Tibial artery (tissue), 4 donors: ENCODE data around the gene RPGRIP1L.

Experiments used
- DNase-seq, 2 donors: peaks; one replicate each; pipeline ENCODE4 v3.0.0-alpha.2; 2019
- H3K27ac ChIP-seq, 2 donors: fragments of 200-600 bp; sonication (generic) in 1 of 2; 1 replicate in 1 of 2; 2 replicates in 1 of 2; pipeline ENCODE4 v1.5.1; 2018 to 2019; ENCODE audit warnings: mild to moderate bottlenecking in 1 of 2
- H3K27me3 ChIP-seq, 2 donors: fragments of 200-600 bp; sonication (generic) in 1 of 2; one replicate each; pipeline versions ENCODE4 v1.5.1 to v1.6.0; 2016 to 2019
- H3K36me3 ChIP-seq, 3 donors: fragments of 200-600 bp; sonication (generic) in 2 of 3; one replicate each; pipeline ENCODE4 v1.5.1; 2016 to 2019; ENCODE audit warnings: mild to moderate bottlenecking in 2 of 3
- H3K4me1 ChIP-seq, 4 donors: fragments of 200-600 bp; sonication (generic) in 2 of 4; 1 replicate in 3 of 4; 2 replicates in 1 of 4; pipeline ENCODE4 v1.5.1; 2016 to 2019
- H3K4me3 ChIP-seq, 2 donors: fragments of 200-600 bp; sonication (generic) in 1 of 2; 1 replicate in 1 of 2; 2 replicates in 1 of 2; pipeline ENCODE4 v1.5.1; 2018 to 2019; ENCODE audit warnings: mild to moderate bottlenecking in 2 of 2
- H3K9me3 ChIP-seq, 3 donors: fragments of 200-600 bp; sonication (generic) in 1 of 3; one replicate each; pipeline ENCODE4 v1.5.1; 2016 to 2019
- intact Hi-C: fragments of 100-400 bp; cut with DNase I; formaldehyde crosslinking; loops from one replicate; pipeline ENCODE4 v1.15.0; 2023; ENCODE audit warnings: low total_unique reads
- TF ChIP-seq, protein P1 (sequence below), 2 experiments: fragments of 200-600 bp in 1 of 2; fragments of 450-650 bp in 1 of 2; IDR thresholded peaks; one replicate each; pipeline ENCODE4 v1.5.1; 2017 to 2019; ENCODE audit warnings: antibody characterized with exemption in 2 of 2, mild to moderate bottlenecking in 1 of 2, moderate library complexity in 1 of 2

Gene RPGRIP1L

DNA sequence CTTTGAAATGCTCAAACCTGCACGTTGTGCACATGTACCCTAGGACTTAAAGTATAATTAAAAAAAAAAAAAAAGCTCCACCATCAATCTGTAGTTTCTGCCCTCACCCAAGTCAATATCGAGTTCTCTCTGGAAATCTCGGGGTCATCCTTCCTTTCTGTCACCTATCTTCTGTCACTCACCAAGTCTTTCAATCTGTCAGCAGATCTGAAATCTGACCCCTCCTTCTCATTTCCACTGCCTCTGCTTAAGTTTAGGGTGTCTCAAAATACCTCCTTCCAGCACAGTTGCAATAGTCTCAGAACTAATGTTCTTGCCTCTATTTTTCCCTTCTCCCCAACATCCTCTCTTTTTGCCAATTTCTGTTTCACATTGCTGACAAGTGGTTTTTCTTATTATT lies 32.6 kb upstream of the RPGRIP1L start:
- Histone ChIP-seq H3K9me3 (no peaks in the 10 kb centered on the region), H3K27ac (no peak overlapping the region), H3K36me3 (no peaks in the 10 kb centered on the region), H3K27me3 (no peaks in the 10 kb centered on the region), H3K4me1 (peaks cover 0 to 25% (median 14%) of the 10 kb centered on the region in 4 donors), H3K4me3 (no peak overlapping the region)
- TF ChIP-seq, protein P1, sequence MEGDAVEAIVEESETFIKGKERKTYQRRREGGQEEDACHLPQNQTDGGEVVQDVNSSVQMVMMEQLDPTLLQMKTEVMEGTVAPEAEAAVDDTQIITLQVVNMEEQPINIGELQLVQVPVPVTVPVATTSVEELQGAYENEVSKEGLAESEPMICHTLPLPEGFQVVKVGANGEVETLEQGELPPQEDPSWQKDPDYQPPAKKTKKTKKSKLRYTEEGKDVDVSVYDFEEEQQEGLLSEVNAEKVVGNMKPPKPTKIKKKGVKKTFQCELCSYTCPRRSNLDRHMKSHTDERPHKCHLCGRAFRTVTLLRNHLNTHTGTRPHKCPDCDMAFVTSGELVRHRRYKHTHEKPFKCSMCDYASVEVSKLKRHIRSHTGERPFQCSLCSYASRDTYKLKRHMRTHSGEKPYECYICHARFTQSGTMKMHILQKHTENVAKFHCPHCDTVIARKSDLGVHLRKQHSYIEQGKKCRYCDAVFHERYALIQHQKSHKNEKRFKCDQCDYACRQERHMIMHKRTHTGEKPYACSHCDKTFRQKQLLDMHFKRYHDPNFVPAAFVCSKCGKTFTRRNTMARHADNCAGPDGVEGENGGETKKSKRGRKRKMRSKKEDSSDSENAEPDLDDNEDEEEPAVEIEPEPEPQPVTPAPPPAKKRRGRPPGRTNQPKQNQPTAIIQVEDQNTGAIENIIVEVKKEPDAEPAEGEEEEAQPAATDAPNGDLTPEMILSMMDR (IDR thresholded peaks at IDR 0.05): no peak
- no peak for DNase-seq
- intact Hi-C loops: no loop called here

DNA sequence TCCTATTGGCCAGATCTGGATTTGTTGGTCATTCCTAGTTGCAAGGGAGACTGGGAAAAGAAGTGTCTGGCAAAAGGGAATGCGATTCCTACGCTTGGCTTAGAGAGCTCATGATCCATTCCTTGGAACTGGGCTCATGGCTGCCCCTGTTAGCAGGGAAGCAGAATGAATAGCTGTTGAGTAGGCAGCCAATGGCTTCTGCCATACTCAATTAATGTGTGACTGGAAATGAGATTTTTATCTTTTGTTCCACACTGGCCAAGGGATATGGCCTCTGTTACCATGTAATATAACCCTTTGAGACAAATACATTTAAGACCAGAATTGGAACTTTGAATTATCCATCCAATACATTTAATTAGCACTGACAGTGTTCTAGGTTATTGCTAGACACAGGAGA lies 31.2 kb upstream of the RPGRIP1L start:
- Histone ChIP-seq H3K27ac (no peak overlapping the region), H3K36me3 (no peaks in the 10 kb centered on the region), H3K4me3 (no peak overlapping the region), H3K4me1 (peaks cover 0 to 25% (median 14%) of the 10 kb centered on the region in 4 donors), H3K9me3 (no peaks in the 10 kb centered on the region), H3K27me3 (no peaks in the 10 kb centered on the region)
- TF ChIP-seq, protein P1 (IDR thresholded peaks at IDR 0.05): no peak
- intact Hi-C loops: no loop called here
- no peak for DNase-seq

DNA sequence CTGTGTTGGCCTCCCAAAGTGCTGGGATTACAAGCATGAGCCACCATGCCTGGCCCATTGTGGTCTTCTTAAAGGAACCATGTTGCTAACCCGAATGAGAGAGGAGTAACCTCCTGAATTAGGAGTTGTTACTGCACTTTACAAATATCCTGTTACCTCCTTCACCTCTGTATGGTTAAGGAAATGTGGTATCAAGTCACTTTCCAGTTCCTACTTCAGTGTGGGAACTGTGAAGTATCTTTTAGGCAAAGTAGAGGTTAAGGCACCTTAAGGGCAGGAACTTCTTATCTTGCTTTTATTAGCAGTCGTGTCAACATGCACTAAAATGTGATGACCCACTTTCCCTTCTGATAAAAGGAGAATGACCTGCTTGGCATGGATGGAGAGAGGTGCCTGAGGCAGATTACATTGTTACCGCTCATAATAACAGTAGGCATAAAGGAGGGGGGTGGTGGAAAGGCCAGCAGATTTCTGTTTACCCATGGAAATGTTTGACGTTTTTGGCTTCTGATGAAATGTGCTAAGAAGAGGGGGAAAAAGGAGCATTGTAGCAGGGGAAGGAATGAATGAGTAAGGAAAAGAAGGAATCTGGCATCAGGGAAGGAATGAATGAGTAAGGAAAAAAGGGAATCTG lies 28.8 kb upstream of the RPGRIP1L start:
- Histone ChIP-seq H3K4me1 (peaks cover 0 to 35% (median 14%) of the 10 kb centered on the region in 4 donors), H3K4me3 (no peak overlapping the region), H3K36me3 (no peaks in the 10 kb centered on the region), H3K9me3 (no peaks in the 10 kb centered on the region), H3K27me3 (no peaks in the 10 kb centered on the region), H3K27ac (no peak overlapping the region)
- TF ChIP-seq, protein P1 (IDR thresholded peaks at IDR 0.05): no peak
- intact Hi-C loops: no loop called here
- DNase-seq: no peak

DNA sequence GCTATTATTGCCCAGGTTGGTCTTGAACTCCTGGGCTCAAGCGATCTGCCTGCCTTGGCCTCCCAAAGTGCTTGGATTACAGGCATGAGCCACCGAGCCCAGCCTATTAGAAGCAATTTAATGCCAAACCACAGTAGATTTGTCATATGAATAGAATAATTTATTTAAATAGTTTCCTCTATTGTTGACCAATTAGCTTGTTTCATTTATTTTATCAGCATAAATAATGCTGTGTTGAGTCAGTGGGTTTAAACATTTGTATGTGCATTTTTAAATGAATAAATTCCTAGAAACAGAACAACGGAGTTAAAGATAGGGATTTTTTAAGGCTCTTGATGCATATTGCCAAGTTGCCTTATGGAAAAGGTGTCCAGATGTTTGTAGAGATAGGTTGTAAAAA lies 27.0 kb upstream of the RPGRIP1L start:
- DNase-seq: no peak
- Histone ChIP-seq H3K4me3 (no peak overlapping the region), H3K27ac (no peak overlapping the region), H3K9me3 (no peaks in the 10 kb centered on the region), H3K36me3 (no peaks in the 10 kb centered on the region), H3K4me1 (peaks cover 0 to 46% (median 14%) of the 10 kb centered on the region in 4 donors), H3K27me3 (no peaks in the 10 kb centered on the region)
- TF ChIP-seq, protein P1 (IDR thresholded peaks at IDR 0.05): no peak
- intact Hi-C loops: no loop called here

DNA sequence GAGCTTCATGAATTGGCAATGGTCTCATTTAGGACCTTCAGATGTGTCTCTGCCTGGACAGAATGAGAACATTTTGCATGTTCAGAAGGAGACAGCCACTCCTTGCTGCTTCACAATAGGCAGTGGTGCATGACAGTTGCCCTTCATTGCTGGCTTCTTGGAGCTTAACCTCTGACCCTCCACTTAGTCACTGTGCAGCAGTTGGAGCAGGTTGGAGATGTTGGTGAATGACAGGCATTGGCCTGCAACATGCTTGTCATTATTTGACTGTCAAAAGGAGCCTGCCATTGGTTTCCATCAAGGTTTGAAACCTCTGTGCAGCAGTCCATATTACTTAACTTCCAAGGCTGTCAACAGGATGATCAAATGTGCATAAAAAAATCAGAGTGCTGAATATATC lies 23.0 kb upstream of the RPGRIP1L start:
- intact Hi-C loops: no loop called here
- Histone ChIP-seq H3K4me1 (peaks cover 0 to 21% (median 0%) of the 10 kb centered on the region in 4 donors), H3K36me3 (no peaks in the 10 kb centered on the region), H3K27ac (no peak overlapping the region), H3K27me3 (no peaks in the 10 kb centered on the region), H3K9me3 (no peaks in the 10 kb centered on the region), H3K4me3 (no peak overlapping the region)
- DNase-seq: no peak
- TF ChIP-seq, protein P1 (IDR thresholded peaks at IDR 0.05): no peak

DNA sequence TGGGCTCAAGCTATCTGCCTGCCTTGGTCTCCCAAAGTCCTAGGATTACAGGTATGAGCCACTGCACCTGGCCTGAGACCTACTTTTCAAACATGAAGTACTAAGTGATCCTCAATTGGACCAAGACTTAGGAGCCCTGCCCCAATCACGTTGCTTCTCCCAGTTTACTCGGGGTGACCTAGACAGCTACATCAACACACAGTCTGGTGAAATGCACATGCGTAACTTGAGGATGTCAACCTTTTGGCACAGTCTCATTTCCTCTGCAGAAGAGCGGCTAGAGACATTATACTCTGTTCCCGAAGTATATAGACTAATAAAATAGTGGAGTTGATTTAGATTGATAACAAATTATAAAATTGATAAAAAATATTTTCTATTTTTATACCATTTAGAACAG lies 17.4 kb upstream of the RPGRIP1L start:
- TF ChIP-seq, protein P1 (IDR thresholded peaks at IDR 0.05): no peak
- intact Hi-C loops: no loop called here

More for the DNA sequence above, 17.4 kb upstream of the RPGRIP1L start:
- no peak for DNase-seq
- no peaks in the 10 kb centered on the region for H3K36me3 ChIP-seq
- no peaks in the 10 kb centered on the region for H3K27me3 ChIP-seq
- no peak overlapping the region for H3K4me3 ChIP-seq
- peaks cover 0 to 35% (median 0%) of the 10 kb centered on the region in 4 donors for H3K4me1 ChIP-seq
- H3K9me3 ChIP-seq: no peaks in the 10 kb centered on the region
- H3K27ac ChIP-seq: no peak overlapping the region
